SK-N-SH treated with all-trans-retinoic acid at 6 μM for 48 hours (cell line): ENCODE data around the gene RTP5.

ENCODE experiments used
- ESRRG ChIP-seq: fragments of 250-450 bp; sonication (Bioruptor Pico); IDR thresholded peaks from 2 replicates; pipeline ENCODE4 v1.6.1; 2021; ENCODE audit warnings: mild to moderate bottlenecking
- ISL1 ChIP-seq: fragments of 250-450 bp; sonication (Bioruptor Pico); IDR thresholded peaks from 2 replicates; pipeline ENCODE4 v2.1.2; 2022; ENCODE audit warnings: mild to moderate bottlenecking, moderate library complexity
- OSR1 ChIP-seq: fragments of 250-450 bp; sonication (Bioruptor Pico); IDR thresholded peaks from 2 replicates; pipeline ENCODE4 v1.8.0; 2022; ENCODE audit warnings: moderate library complexity, mild to moderate bottlenecking, inconsistent platforms
- PATZ1 ChIP-seq: fragments of 250-450 bp; sonication (Bioruptor Pico); IDR thresholded peaks from 2 replicates; pipeline ENCODE4 v1.8.0; 2020; ENCODE audit warnings: mild to moderate bottlenecking, moderate library complexity, borderline replicate concordance
- POU6F1 ChIP-seq: fragments of 250-450 bp; sonication (Bioruptor Pico); IDR thresholded peaks from 2 replicates; pipeline ENCODE4 v1.8.0; 2021; ENCODE audit warnings: low read depth, mild to moderate bottlenecking, moderate library complexity, borderline replicate concordance
- PPARA ChIP-seq: fragments of 250-450 bp; sonication (Bioruptor Pico); IDR thresholded peaks from 2 replicates; pipeline ENCODE4 v1.5.0; 2020; ENCODE audit warnings: mild to moderate bottlenecking, borderline replicate concordance
- TCF4 ChIP-seq: fragments of 250-450 bp; sonication (Bioruptor Pico); IDR thresholded peaks from 2 replicates; pipeline ENCODE4 v1.8.0; 2021; ENCODE audit warnings: mild to moderate bottlenecking, moderate library complexity, borderline replicate concordance
- TSHZ2 ChIP-seq: fragments of 250-450 bp; sonication (Bioruptor Pico); IDR thresholded peaks from 2 replicates; pipeline ENCODE4 v1.5.0; 2020; ENCODE audit warnings: mild to moderate bottlenecking, moderate library complexity
- ZC3H10 ChIP-seq: fragments of 250-450 bp; sonication (Bioruptor Pico); IDR thresholded peaks from 2 replicates; pipeline ENCODE4 v1.5.1; 2021; ENCODE audit warnings: mild to moderate bottlenecking, moderate library complexity
- ZFP3 ChIP-seq: fragments of 250-450 bp; sonication (Bioruptor Pico); IDR thresholded peaks from 2 replicates; pipeline ENCODE4 v1.5.0; 2020; ENCODE audit warnings: mild to moderate bottlenecking, moderate library complexity
- ZFP30 ChIP-seq: fragments of 450-650 bp; formaldehyde crosslinking; IDR thresholded peaks from 2 replicates; pipeline ENCODE4 v1.5.0; 2022; ENCODE audit warnings: mild to moderate bottlenecking, moderate library complexity
- ZNF565 ChIP-seq: fragments of 450-650 bp; formaldehyde crosslinking; conservative IDR thresholded peaks from 2 replicates; pipeline ENCODE4 v1.5.0; 2020; ENCODE audit warnings: low read depth, mild to moderate bottlenecking, moderate library complexity
- ZNF70 ChIP-seq: fragments of 450-650 bp; formaldehyde crosslinking; IDR thresholded peaks from 2 replicates; pipeline ENCODE4 v1.5.0; 2020; ENCODE audit warnings: mild to moderate bottlenecking, moderate library complexity
- TF ChIP-seq, protein P1 (sequence below): fragments of 250-450 bp; sonication (Bioruptor Pico); IDR thresholded peaks from 2 replicates; pipeline ENCODE4 v1.5.1; 2020; ENCODE audit warnings: low read depth, mild to moderate bottlenecking, moderate library complexity

DNA sequence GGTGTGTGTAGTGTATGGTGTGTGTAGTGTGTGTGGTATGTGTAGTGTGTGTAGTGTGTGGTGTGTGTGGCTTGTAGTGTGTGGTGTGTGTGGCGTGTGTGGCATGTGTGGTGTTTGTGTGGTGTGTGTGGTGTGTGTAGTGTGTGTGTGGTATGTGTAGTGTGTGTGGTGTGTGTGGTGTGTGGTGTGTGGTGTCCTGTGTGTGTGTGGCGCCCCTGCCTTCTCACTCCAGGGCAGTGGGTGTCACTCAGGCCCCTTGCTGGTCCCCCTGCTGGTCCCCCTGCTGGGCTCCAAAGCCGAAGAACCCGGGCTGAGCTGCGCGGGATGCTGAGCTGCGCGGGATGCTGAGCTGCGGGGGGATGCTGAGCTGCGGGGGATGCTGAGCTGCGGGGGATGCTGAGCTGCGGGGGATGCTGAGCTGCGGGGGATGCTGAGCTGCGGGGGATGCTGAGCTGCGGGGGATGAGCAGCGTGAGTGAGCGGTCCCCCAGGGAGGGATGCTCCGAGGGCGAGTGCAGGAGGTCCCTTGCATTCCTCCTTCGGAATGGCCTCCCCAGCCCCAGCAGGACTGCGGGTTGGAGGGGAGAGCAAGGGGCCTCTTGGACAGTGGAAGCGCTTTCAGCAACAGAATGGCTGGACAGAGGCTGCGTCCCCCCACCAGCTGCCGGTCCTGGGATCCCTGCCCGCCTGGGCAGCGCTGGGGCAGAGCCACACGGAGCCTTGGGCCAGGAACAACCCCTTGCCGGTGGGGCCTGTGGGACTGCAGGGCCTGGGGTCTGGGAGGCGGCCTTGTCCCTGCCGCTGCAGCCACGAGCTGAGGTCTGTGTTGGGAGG lies 3.4 kb upstream of the RTP5 start:
- no peak for TF ChIP-seq TCF4
- TF ChIP-seq PPARA (CRISPR knock-in tag), result no peak
- no peak for TF ChIP-seq ESRRG (CRISPR knock-in tag)
- no peak for TF ChIP-seq TSHZ2 (CRISPR knock-in tag)
- TF ChIP-seq ZC3H10, result no peak
- TF ChIP-seq, protein P1, sequence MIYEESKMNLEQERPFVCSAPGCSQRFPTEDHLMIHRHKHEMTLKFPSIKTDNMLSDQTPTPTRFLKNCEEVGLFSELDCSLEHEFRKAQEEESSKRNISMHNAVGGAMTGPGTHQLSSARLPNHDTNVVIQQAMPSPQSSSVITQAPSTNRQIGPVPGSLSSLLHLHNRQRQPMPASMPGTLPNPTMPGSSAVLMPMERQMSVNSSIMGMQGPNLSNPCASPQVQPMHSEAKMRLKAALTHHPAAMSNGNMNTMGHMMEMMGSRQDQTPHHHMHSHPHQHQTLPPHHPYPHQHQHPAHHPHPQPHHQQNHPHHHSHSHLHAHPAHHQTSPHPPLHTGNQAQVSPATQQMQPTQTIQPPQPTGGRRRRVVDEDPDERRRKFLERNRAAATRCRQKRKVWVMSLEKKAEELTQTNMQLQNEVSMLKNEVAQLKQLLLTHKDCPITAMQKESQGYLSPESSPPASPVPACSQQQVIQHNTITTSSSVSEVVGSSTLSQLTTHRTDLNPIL, result no peak
- TF ChIP-seq PATZ1 (CRISPR knock-in tag), result no peak
- TF ChIP-seq ZFP3 (CRISPR knock-in tag), result no peak
- TF ChIP-seq ZFP30 (CRISPR knock-in tag), result no peak
- TF ChIP-seq ISL1 (CRISPR knock-in tag), result no peak
- no peak for TF ChIP-seq ZNF70 (CRISPR knock-in tag)
- no peak for TF ChIP-seq ZNF565
- TF ChIP-seq POU6F1 (CRISPR knock-in tag), result no peak
- TF ChIP-seq OSR1 (CRISPR knock-in tag), result no peak
